GM21447 (cell line): ENCODE results near the gene SKA1.
"Not testable (repeated sequence)": the region's sequence is repeated elsewhere in the genome, so short reads cannot be mapped to it uniquely, and the experiment has no call there.

Experiments used
- ATAC-seq: cut with Tn5 transposase; IDR thresholded peaks from one replicate; pipeline ENCODE4 v1.9.1; 2021; ENCODE audit not compliant: unreplicated experiment

SKA1 gene

GRCh38 chr18:50395093-50395492 is 20.2 kb downstream of the SKA1 start:
- ATAC-seq: no peak

GRCh38 chr18:50396005-50396660 is 21.3 kb downstream of the SKA1 start:
- no peak for ATAC-seq

- no peak for ATAC-seq
Observed at GRCh38 chr18:50397023-50397422, 22.2 kb downstream of the SKA1 start.

GRCh38 chr18:50398099-50398498 is 23.3 kb downstream of the SKA1 start:
- no peak for ATAC-seq

- no peak for ATAC-seq
Observed at GRCh38 chr18:50398947-50399346, 24.1 kb downstream of the SKA1 start.

GRCh38 chr18:50399582-50399981 is 24.7 kb downstream of the SKA1 start:
- no peak for ATAC-seq

GRCh38 chr18:50400438-50400837 is 25.6 kb downstream of the SKA1 start:
- ATAC-seq: not testable (repeated sequence)

- ATAC-seq: no peak
Observed at GRCh38 chr18:50401295-50401694, 26.4 kb downstream of the SKA1 start.

- no peak for ATAC-seq
Observed at GRCh38 chr18:50401888-50402287, 27.0 kb downstream of the SKA1 start.

GRCh38 chr18:50404752-50405581 is 30.1 kb downstream of the SKA1 start:
- not testable (repeated sequence) for ATAC-seq

- ATAC-seq: no peak
Observed at GRCh38 chr18:50405582-50406271, 30.9 kb downstream of the SKA1 start.

- no peak for ATAC-seq
Observed at GRCh38 chr18:50409236-50409635, 34.4 kb downstream of the SKA1 start.

- no peak for ATAC-seq
Observed at GRCh38 chr18:50410008-50410407, 35.2 kb downstream of the SKA1 start.

GRCh38 chr18:50410894-50411293 is 36.0 kb downstream of the SKA1 start:
- no peak for ATAC-seq

- ATAC-seq: not testable (repeated sequence)
Observed at GRCh38 chr18:50416832-50417231, 42.0 kb downstream of the SKA1 start.

GRCh38 chr18:50417705-50418104 is 42.9 kb downstream of the SKA1 start:
- not testable (repeated sequence) for ATAC-seq

GRCh38 chr18:50418650-50419049 is 43.8 kb downstream of the SKA1 start:
- no peak for ATAC-seq

- no peak for ATAC-seq
Observed at GRCh38 chr18:50422286-50422898, 47.5 kb downstream of the SKA1 start.

GRCh38 chr18:50424877-50425690 is 50.2 kb downstream of the SKA1 start:
- no peak for ATAC-seq

GRCh38 chr18:50427896-50428295 is 53.0 kb downstream of the SKA1 start:
- no peak for ATAC-seq
